Measurements from ENCODE around the gene TEDDM1. TPM values are rescaled to one million over a fixed set of nuclear protein-coding genes. Genes with fewer than 3 reads are reported as not detected.

TEDDM1 gene
- total RNA-seq, 2 donors from 2014 or later, result not detected

Other genes starting within 250 kb of the TEDDM1 start
- gene GLUL, start 8.9 kb downstream of the TEDDM1 start, total RNA-seq, result 100 to 1,000 TPM; 159 to 236 TPM
- gene RGSL1, start 49.5 kb upstream of the TEDDM1 start, total RNA-seq, result not detected
- 1 to 10 TPM; 2.7 to 8.4 TPM for gene RNASEL, start 188.6 kb upstream of the TEDDM1 start, total RNA-seq
- gene RGS16, start 203.7 kb upstream of the TEDDM1 start, total RNA-seq, result 10 to 100 TPM in 1 of 2 donors, 1 to 10 TPM in 1; 9.7 to 32.1 TPM